ENCODE data around the gene CX3CR1.
A peak's percentile ranks its signal among the peaks of the same experiment; 100 is the strongest.
"Not testable (repeated sequence)": the region's sequence is repeated elsewhere in the genome, so short reads cannot be mapped to it uniquely, and the experiment has no call there.

CX3CR1 gene

DNA sequence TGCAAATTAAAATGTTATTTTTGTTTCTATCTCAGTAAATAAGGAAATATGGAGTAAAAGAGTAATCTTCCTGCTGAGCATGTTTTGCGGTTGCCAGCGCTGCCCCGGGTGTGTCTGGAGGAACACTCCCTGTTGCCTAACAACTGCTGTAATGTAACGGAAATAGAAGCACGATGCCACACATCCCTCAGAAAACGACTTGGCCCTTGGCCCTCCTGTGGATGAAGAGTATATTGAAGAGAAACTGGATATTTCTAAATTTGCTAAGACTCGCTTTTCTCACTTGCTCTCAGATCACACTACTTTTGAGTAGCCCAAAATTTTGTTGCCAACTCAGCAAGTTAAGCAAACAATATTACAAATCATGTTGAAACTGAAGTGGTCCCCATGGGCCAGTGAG is 18.9 kb downstream of the CX3CR1 start:
- Mint-ChIP-seq H3K27ac (no peak overlapping the region), H3K36me3 (no peaks in the 10 kb centered on the region), H3K4me1 (peaks cover 34% of the 10 kb centered on the region), H3K9me3 (no peaks in the 10 kb centered on the region), H3K4me3 (peak overlapping the region; percentile 19), H3K27me3 (peaks cover 3% of the 10 kb centered on the region)

DNA sequence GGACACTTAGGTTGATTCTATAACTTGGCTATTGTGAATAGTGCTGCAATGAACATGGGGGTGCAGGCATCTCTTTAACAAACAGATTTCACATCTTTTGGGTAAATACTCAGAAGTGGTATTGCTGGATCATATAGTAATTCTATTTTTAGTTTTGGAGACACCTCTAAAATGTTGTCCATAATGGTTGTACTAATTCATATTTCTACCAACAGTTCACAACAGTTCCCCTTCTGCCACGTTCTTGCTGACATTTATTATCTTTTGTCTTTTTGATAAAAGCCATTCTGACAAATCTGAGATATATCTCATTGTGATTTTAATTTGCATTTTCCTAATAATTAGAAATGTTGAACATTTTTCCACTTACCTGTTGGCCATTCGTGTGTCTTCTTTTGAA is 19.5 kb downstream of the CX3CR1 start:
- no peak overlapping the region for H3K4me3 Mint-ChIP-seq
- H3K36me3 Mint-ChIP-seq, result no peaks in the 10 kb centered on the region
- no peaks in the 10 kb centered on the region for H3K9me3 Mint-ChIP-seq
- peaks cover 35% of the 10 kb centered on the region for H3K4me1 Mint-ChIP-seq
- no peak overlapping the region for H3K27ac Mint-ChIP-seq
- peaks cover 3% of the 10 kb centered on the region for H3K27me3 Mint-ChIP-seq

DNA sequence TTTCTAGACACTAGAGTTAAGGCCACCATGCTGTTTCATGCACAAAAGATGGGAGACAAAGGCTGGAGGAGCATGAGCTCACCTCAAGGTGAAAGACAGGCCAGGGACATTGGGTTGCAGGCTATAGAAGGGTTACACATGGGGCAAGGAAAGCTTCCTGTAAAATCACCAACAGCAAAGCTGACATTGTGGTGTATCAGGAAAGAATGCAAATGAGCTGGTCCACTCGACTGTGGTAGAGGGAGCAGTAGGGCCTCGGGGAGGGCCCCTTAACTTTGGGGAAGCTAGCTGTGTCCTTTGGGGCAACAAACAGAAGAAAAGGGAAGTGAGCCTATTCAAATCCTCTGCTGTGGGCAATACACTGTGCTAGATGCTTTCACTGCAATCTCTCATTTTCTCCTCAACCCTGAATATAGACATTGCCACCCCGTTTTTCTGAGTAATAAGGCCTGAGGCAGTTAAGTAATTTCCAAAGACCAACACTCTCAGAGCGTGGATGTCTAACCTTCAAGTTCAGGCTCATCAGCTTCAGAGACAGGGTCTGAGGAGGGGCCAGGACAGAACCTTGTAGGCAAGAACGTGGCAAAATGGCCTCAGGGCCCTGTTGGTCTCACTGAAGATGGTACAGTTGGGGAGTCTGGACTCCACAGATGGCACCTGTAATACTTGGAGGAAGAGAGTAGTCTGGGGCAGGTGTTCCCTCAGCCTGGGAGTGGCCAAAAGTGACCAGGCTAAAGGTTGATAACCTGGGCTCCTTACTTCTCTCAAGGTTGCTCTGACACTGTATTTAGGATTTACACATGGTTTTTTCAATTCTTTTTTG is 24.1 kb downstream of the CX3CR1 start:
- Mint-ChIP-seq H3K9me3 (no peaks in the 10 kb centered on the region), H3K4me3 (peak overlapping the region; percentile 23), H3K27me3 (peaks cover 1% of the 10 kb centered on the region), H3K4me1 (peaks cover 23% of the 10 kb centered on the region), H3K36me3 (no peaks in the 10 kb centered on the region), H3K27ac (peak overlapping the region; percentile 10)

- H3K36me3 Mint-ChIP-seq, result no peaks in the 10 kb centered on the region
- H3K4me1 Mint-ChIP-seq, result peaks cover 22% of the 10 kb centered on the region
- H3K4me3 Mint-ChIP-seq, result peak overlapping the region; percentile 23
- no peaks in the 10 kb centered on the region for H3K9me3 Mint-ChIP-seq
- H3K27ac Mint-ChIP-seq, result peak overlapping the region; percentile 10
- H3K27me3 Mint-ChIP-seq, result peaks cover 1% of the 10 kb centered on the region
Measured at GRCh38 chr3:39254806-39255449, 24.9 kb downstream of the CX3CR1 start.

DNA sequence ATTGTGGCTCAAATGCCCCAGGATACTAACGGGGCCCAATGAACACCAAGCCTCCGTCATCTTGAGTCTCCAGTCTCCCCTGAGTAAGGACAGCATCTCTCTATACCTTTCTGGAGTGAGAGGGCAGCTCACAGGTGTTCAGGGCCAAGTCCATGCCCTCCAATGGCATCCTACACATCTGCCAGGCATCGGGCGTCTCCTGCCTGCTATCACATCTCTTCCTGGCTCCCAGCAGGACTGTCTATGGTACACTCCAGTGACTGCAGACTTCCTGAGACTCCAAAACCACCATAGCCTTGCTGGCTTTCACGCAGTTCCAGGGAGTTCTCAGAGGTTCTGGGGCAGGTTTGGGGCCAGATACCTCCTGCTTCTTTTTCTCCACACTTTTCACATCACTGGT is 28.3 kb downstream of the CX3CR1 start:
- H3K4me1 Mint-ChIP-seq, result peaks cover 13% of the 10 kb centered on the region
- H3K27ac Mint-ChIP-seq, result no peak overlapping the region

DNA sequence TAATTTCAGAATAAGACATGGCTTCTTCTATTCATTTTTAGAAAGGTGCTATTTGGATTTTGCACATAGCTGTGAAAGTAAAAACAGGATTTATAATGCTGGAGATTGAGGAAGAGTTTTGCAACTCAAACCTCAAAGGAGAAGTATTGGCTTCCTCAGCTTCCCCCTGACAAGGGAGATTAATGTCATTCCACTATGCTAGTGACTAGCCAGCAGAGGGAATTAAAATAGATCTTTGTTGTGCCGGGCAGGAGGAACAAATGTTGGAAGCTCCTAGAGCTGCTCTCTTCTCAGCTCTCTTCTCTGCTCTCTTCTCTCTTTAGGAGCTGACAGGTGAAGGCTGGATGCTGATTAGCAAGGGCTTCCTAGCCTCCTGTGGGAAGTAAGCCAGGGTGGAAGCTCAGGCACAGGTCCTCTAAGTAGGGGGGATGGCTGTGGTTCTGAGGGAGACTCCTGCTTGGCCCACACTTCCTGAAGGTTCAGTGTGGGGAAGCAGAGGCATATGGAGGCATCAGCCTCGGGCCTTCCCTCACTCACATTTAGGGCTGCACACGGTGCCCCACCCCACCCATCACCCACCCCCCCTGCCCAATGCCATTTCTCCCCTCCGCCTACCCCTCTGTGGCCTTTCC is 29.6 kb downstream of the CX3CR1 start:
- Mint-ChIP-seq H3K4me3 (no peak overlapping the region), H3K4me1 (peaks cover 6% of the 10 kb centered on the region), H3K27ac (no peak overlapping the region), H3K9me3 (no peaks in the 10 kb centered on the region), H3K27me3 (no peaks in the 10 kb centered on the region), H3K36me3 (no peaks in the 10 kb centered on the region)

More for the DNA sequence above, 28.3 kb downstream of the CX3CR1 start:
- Mint-ChIP-seq H3K9me3 (no peaks in the 10 kb centered on the region), H3K4me3 (no peak overlapping the region), H3K36me3 (no peaks in the 10 kb centered on the region), H3K27me3 (no peaks in the 10 kb centered on the region)

GRCh38 chr3:39249453-39250115 is 30.3 kb downstream of the CX3CR1 start:
- H3K4me3 Mint-ChIP-seq, result no peak overlapping the region
- no peaks in the 10 kb centered on the region for H3K27me3 Mint-ChIP-seq
- no peak overlapping the region for H3K27ac Mint-ChIP-seq
- H3K36me3 Mint-ChIP-seq, result no peaks in the 10 kb centered on the region
- no peaks in the 10 kb centered on the region for H3K9me3 Mint-ChIP-seq
- H3K4me1 Mint-ChIP-seq, result no peaks in the 10 kb centered on the region

- Mint-ChIP-seq H3K9me3 (no peaks in the 10 kb centered on the region), H3K4me1 (no peaks in the 10 kb centered on the region), H3K36me3 (no peaks in the 10 kb centered on the region), H3K27me3 (no peaks in the 10 kb centered on the region), H3K4me3 (no peak overlapping the region), H3K27ac (no peak overlapping the region)
Measured at GRCh38 chr3:39241561-39241960, 38.3 kb downstream of the CX3CR1 start.

- Mint-ChIP-seq H3K27ac (no peak overlapping the region), H3K9me3 (no peaks in the 10 kb centered on the region), H3K36me3 (no peaks in the 10 kb centered on the region), H3K27me3 (peaks cover 2% of the 10 kb centered on the region), H3K4me3 (no peak overlapping the region), H3K4me1 (peaks cover 12% of the 10 kb centered on the region)
Measured at GRCh38 chr3:39237027-39237426, 42.8 kb downstream of the CX3CR1 start.

DNA sequence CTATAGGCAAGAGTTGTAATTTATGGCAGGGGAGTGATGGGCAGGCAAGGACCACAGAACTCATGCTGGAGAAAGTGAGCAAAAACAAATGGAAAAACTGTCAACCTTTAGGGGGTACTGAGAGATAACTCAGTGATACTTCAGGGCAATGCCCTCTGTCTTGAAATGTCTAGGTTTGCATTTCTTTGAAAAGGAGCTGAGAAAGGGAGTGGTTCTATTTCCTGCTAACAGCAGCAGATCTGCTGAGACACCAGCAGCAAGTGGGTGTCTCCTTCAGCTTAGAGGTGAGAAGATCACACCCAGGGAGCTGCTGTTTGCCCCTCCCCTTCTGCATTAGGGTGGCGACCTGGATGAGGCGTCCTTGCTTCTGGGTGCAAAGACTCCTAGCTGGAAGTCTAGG is 45.2 kb downstream of the CX3CR1 start:
- Mint-ChIP-seq H3K36me3 (no peaks in the 10 kb centered on the region), H3K27me3 (peaks cover 7% of the 10 kb centered on the region), H3K27ac (no peak overlapping the region), H3K4me1 (peaks cover 12% of the 10 kb centered on the region), H3K4me3 (peak overlapping the region; percentile 38), H3K9me3 (no peaks in the 10 kb centered on the region)

DNA sequence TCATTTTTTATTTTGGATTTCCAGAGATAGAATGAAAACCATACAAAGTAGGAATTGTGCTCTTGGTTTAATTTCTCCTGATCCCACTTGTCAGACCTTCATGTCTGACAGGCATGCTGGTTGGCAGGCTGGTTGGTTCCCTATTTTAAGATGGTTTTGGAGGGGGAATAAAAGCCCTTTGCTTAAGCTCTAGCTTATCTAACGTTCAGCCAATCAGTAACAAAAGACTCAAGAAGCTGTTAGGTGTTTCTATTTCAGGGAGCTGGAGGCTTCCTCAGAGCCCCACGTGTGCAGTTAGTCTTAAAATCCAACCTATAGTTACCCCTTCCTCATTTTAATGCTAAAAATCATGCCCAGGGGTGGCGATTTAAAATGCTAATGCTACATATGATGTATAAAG is 47.0 kb downstream of the CX3CR1 start:
- Mint-ChIP-seq H3K27me3 (peaks cover 7% of the 10 kb centered on the region), H3K9me3 (no peaks in the 10 kb centered on the region), H3K36me3 (no peaks in the 10 kb centered on the region), H3K27ac (no peak overlapping the region), H3K4me3 (peak overlapping the region; percentile 20), H3K4me1 (peaks cover 12% of the 10 kb centered on the region)

GRCh38 chr3:39230453-39230852 is 49.4 kb downstream of the CX3CR1 start:
- H3K27ac Mint-ChIP-seq, result no peak overlapping the region
- H3K4me3 Mint-ChIP-seq, result no peak overlapping the region
- H3K4me1 Mint-ChIP-seq, result peaks cover 12% of the 10 kb centered on the region
- H3K27me3 Mint-ChIP-seq, result peaks cover 7% of the 10 kb centered on the region
- no peaks in the 10 kb centered on the region for H3K36me3 Mint-ChIP-seq
- no peaks in the 10 kb centered on the region for H3K9me3 Mint-ChIP-seq

DNA sequence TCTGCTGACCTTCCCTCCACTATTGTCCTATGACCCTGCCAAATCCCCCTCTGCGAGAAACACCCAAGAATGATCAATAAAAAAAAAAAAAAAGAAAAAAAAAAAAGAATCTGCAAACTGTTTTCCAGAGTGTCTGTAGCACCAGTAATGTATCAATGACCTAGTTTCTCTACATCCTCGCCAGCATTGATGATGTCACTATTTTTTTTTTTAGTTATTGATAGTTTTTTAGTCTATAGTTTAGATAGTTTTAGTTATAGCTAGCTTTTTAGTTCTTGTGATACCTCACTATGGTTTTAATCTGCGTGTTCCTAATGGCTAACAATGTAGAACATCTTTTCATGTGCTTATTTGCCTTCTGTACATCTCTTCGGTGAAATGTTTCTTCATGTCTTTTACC is 51.3 kb downstream of the CX3CR1 start:
- Mint-ChIP-seq H3K27ac (no peak overlapping the region), H3K9me3 (no peaks in the 10 kb centered on the region), H3K27me3 (peaks cover 7% of the 10 kb centered on the region), H3K36me3 (no peaks in the 10 kb centered on the region), H3K4me1 (no peaks in the 10 kb centered on the region), H3K4me3 (no peak overlapping the region)

- not testable (repeated sequence) for H3K9me3 Mint-ChIP-seq, H3K4me3 Mint-ChIP-seq, H3K36me3 Mint-ChIP-seq, H3K27ac Mint-ChIP-seq, H3K27me3 Mint-ChIP-seq, H3K4me1 Mint-ChIP-seq
Measured at GRCh38 chr3:39227596-39227995, 52.2 kb downstream of the CX3CR1 start.

- no peaks in the 10 kb centered on the region for H3K4me1 Mint-ChIP-seq
- no peaks in the 10 kb centered on the region for H3K9me3 Mint-ChIP-seq
- H3K27ac Mint-ChIP-seq, result peak overlapping the region; percentile 33
- H3K27me3 Mint-ChIP-seq, result peaks cover 3% of the 10 kb centered on the region
- no peak overlapping the region for H3K4me3 Mint-ChIP-seq
- H3K36me3 Mint-ChIP-seq, result no peaks in the 10 kb centered on the region
Measured at GRCh38 chr3:39226106-39226741, 53.6 kb downstream of the CX3CR1 start.
